HL-60/S4 treated with retinoic acid at 250 ng/mL for 4 days and 3 days (cell line): Measurements from ENCODE around the gene XKR7.

Source experiments
- in situ Hi-C: fragments of 300-500 bp; cut with MboI; formaldehyde crosslinking; loops from 2 replicates; pipeline ENCODE4 v1.7.0; 2022; ENCODE audit warnings: low sequenced_read_pairs

The XKR7 gene

GRCh38 chr20:31939661-31940060, 28.3 kb upstream of the XKR7 start:
- in situ Hi-C loops = no loop called here

GRCh38 chr20:31943052-31943471, 24.9 kb upstream of the XKR7 start:
- in situ Hi-C loops = no loop called here

DNA sequence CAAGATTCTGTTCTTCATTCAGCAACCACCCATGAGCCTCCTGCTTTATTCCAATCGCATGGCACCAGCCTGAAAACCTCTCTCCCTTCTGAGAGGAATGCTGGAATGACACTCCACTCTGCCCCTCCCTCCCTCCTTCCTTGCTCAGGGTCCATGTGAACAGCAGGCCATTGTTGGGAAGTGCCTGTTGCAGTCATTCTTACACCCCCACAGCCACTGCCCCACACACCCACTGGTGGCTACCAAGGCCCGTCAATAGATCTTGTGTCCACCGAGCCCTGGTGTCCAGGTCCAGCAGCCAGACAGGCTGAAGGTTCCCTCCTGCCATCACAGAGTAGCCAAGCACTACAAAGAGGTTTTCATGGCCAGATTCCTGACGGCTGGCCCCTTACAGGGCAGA, 22.6 kb upstream of the XKR7 start:
- in situ Hi-C loops = no loop called here

DNA sequence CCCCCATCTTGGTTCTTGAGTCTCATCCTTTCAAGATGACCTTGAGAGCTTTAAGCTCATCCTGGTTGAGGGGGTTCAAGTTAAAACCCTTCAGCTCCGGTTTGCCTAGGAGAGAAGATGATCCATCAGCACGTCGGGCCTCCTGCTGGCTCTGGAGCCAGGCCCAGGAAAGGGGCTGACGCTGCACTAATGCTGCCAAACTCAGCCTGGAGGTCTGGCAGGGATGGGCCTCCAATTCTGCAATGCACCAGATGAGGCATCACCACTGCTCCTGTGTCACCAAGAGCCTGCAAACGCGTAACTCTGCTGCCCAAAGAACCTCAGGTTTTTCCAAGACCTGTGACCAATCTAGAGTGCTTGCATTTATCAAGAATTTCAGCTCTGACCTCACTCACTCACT, 22.2 kb upstream of the XKR7 start:
- in situ Hi-C loops = no loop called here

DNA sequence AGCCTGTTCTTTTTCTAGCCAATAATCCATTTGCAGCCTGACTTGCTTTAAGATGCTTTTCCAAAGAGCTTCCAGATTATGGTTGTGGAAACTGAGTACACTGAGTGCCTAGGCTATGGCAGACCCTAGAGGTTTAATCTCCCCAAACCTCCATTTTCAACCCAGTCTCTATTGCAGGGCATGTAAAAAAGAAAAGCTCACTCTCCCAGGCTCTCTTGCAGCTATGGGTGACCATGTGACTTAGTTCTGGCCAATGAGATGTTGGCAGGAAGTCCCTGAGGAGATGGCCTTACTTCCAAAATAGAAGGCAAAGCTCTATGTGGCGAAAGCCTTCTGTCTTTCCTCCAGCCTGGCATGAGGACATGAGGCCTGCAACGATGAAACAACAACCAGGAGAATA, 19.9 kb upstream of the XKR7 start:
- in situ Hi-C loops = no loop called here

DNA sequence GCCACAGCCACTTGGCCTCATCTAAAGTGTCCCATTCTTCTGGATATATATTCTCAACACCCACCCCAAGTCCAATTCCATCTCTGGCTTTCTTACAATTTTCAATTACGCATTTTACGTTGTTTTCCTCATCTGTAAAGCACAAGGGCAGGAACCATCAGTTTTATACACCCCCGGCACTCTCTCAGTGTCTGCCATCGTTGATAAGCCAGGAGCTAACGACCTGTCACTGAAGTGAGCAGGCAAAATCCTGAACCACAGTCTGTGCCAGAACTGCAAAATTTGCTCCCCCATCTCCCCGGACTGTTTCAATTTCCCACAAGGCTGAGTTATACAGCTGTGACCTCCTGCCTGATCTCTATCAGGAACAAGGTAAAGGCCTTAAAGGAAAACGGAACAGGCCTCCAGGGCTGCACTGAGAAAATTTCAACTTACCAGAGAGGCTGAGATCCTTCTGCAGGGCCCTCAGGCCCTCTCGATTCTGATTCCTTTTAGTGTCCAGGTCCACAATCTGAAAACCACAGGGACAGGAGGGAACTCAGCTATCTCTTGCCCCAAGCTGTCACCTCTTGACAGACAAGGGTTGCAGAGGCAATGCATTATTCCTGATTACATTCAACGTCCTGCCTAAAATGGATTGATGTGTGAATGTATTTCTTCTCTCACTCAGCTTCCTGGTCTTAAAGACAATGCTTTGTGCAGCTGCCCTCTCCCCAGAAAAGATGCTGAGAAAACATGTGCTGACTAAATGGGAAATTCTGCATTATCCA, 17.9 kb upstream of the XKR7 start:
- in situ Hi-C loops = no loop called here

DNA sequence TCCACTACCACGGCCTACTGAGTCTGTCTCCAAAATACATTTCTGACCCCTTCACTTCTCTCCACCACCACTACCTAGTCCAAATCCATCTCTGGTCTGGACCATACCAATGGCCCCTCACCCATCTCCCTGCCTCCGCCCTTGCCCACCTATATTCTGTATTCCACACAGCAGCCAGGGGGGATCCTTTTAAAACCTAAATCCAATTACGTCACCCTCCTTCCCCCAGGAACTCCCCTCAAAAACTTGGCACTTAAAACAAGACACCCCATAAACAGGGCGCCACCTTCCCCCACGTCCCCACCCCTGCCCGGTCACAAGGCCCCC, 16.8 kb upstream of the XKR7 start:
- in situ Hi-C loops = no loop called here

DNA sequence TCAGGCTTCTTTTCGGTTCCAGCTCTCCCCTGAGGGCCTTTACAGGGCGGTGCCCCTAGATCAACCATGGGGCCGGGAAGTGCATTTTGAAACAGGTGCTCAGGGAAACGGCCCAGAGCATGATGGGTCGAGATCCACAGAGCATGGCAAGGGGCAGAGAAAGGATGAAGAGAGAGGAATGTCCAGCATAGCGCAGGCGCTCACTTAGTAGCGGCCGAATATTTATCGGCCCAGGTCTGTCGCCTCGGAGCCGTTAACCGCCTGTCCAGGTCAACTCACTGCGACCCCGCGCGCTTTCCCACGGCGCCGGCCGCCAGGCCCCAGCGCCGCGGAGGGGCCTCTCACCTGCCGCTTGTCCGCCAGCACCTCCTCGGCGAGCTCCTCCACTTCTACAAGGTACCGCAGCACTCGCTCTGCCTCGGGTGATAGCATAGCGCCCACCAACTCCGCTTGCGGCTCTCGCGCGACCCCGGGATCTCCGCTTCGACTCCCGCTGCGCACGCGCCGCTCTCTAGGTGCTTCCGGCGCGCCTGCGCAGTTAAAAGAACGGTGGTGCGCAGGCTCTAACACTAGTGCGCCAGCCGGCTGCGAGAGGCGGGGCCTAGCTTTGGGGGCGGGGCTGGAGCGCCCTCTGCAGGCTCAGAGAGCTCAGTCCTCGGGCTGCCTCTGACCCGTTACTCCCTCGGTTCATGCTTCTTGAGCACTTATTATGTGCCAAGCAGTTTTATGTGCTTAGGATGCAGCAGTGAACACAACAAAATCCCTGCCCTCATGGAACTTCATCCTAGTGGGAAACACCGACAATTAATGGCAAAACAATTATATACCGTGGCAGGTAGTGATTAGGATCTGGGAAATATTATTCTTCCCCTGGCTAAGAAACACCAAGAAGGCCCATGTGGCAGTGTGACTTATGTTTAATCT, 16.2 kb upstream of the XKR7 start, which contains the start of gene PDRG1:
Gene PDRG1 (minus strand): TSS at position 517 of the 924 bp plus-strand sequence. CDS start 85 bp downstream, at position 432.
- in situ Hi-C loops = no loop called here

GRCh38 chr20:31953556-31954148, 14.3 kb upstream of the XKR7 start:
- in situ Hi-C loops = no loop called here

- in situ Hi-C loops = no loop called here
Measured at GRCh38 chr20:31954500-31954899, 13.5 kb upstream of the XKR7 start.

GRCh38 chr20:31956556-31957526, 11.1 kb upstream of the XKR7 start:
- in situ Hi-C loops = no loop called here

DNA sequence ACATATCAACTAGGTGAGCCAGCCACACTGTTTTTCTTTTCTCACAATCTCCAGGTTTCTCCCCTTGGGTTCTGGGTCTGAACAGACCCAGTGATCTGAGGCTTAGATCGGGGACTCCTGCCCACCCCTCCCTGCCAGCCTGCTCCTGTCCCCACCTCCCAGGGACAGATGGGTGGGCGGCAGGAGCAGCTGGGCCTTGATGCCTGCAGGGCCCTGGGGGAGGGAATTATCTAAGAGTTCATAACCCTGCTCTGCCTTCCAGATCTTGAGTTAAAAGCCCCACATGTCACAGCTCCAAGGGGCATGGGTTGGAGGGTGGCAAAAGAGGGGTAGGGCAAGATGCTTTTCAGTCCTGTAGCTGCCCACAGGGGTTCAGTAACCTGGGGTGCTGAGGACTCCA, 5.2 kb upstream of the XKR7 start:
- in situ Hi-C loops = no loop called here

DNA sequence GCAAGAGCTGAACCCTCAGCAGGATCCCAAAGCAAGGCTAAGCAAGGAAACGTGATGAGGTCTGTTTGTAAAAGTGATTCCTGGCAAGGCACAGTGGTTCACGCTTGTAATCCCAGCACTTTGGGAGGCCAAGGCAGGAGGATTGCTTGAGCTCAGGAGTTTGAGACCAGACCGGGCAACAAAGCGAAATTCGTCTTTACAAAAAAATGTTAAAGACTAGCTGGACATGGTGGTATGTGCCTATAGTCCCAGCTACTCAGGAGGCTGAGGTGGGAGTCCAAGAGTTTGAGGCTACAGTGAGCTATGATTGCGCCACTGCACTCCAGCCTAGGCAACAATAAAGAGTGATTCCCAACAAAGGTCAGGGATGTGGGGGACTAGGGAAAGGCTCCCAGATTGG, 4.1 kb upstream of the XKR7 start:
- in situ Hi-C loops = no loop called here

DNA sequence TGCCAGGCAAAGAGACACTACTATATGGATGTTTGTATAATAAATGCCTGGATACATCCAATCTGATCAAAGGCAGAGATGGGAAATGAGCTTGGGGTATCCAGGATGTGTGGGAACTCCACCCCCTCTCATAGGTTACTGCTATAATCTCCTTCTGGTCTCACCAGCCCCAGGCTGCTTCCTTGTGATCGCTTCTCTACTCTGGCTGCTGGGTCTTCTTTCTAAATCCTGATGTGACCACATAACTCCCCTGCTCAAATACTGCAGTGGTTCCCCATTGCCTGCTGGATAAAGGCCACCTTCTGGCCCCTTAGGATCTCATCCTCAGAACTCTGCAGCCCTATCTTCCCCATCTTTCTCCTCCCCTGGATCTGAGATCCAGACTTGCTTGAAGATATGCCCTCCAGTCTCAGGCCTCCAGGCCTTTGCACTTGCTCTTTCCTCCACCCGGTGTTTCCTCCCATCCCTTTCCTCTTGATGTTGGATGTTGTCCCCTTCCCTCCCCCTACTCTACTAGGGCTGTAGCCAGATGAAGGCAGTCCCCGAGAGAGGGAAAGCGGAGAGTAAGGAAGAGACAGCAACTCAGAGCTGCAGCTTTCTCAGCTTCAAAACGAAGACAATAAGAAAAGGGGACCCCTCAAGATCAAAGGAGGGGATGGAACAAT, 828 bp upstream of the XKR7 start:
- in situ Hi-C loops = no loop called here

- in situ Hi-C loops = no loop called here
Measured at GRCh38 chr20:31968291-31969126, 558 bp downstream of the XKR7 start.

DNA sequence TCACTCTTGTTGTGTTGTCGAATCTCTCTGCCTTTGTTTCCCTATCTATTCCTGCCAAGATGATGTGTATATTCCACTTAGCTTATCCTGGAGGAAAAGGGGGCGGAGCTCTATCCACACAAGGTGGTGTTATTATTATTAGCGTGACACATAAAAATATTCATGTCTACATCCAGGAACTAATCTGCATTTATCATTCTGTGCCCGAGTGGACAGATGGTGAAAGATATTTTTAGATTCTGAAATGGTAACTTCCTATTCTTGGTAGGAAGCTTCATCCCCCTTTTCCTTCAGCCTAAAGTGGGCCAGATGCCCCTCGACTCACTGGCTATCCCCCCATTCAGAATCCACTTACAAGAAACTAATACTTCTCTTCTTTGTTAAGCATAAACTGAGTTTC, 2.0 kb downstream of the XKR7 start:
- in situ Hi-C loops = no loop called here

DNA sequence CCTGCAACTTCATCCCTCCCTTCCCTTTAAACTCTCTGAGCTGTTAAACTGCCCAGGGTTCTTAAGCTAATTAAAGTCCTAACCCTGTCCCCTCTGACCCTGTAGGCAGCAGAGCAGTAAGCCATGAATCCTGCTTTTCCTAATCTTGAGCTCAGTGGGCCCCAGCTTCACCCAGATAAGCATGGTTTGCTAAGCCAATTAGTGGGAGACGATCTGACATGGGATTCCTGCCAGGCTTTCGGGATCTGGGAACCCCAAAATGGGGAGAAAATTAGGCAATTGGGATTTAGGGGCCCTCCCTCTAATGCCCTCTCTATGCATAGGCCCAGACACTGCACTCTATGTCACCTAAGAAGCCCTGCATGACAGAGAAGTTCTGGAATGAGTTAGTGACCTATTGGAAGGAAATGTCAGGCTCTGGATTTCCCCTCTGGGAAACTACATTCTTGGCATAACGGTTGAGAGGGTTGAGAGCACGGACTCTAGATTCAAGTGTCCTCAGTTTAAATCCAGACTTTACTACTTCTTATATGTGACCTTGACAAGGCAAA, 4.6 kb downstream of the XKR7 start:
- in situ Hi-C loops = no loop called here

- in situ Hi-C loops = no loop called here
Measured at GRCh38 chr20:31974296-31974695, 6.3 kb downstream of the XKR7 start.

- in situ Hi-C loops = no loop called here
Measured at GRCh38 chr20:31974951-31975487, 7.1 kb downstream of the XKR7 start.
